Esophagus squamous epithelium (tissue), 5 donors: ENCODE measurements around the gene PDZK1IP1. TPM values are rescaled to one million over a fixed set of nuclear protein-coding genes. Genes with fewer than 3 reads are reported as not detected.
"Not testable (repeated sequence)": the region's sequence is repeated elsewhere in the genome, so short reads cannot be mapped to it uniquely, and the experiment has no call there.

Experiments used
- DNase-seq: peaks from one replicate; lab custom pipeline; 2025; lab: John Stamatoyannopoulos, UW
- H3K27ac ChIP-seq, 4 donors: fragments of 200-600 bp; sonication (generic); one replicate each; pipeline ENCODE4 v1.5.1; 2016 to 2019; ENCODE audit warnings: mild to moderate bottlenecking in 1 of 4
- H3K27me3 ChIP-seq, 4 donors: fragments of 200-600 bp; sonication (generic); 1 replicate in 3 of 4; 2 replicates in 1 of 4; pipeline versions ENCODE4 v1.5.1 to v1.6.0; 2017 to 2021; ENCODE audit warnings: antibody characterized with exemption in 1 of 4
- H3K36me3 ChIP-seq, 3 donors: fragments of 200-600 bp; sonication (generic); one replicate each; pipeline ENCODE4 v1.5.1; 2016 to 2019
- H3K4me1 ChIP-seq, 3 donors: fragments of 200-600 bp; sonication (generic); one replicate each; pipeline ENCODE4 v1.5.1; 2017 to 2019
- H3K4me3 ChIP-seq, 4 donors: fragments of 200-600 bp; sonication (generic); 1 replicate in 3 of 4; 2 replicates in 1 of 4; pipeline ENCODE4 v1.5.1; 2016 to 2019; ENCODE audit warnings: mild to moderate bottlenecking in 2 of 4, moderate library complexity in 1 of 4
- H3K9me3 ChIP-seq, 3 donors: fragments of 200-600 bp; sonication (generic); one replicate each; pipeline ENCODE4 v1.5.1; 2016 to 2019
- POLR2A ChIP-seq, 4 donors: fragments of 450-650 bp; IDR thresholded peaks; one replicate each; pipeline ENCODE4 v1.6.1; 2017; ENCODE audit warnings: antibody characterized with exemption in 4 of 4, mild to moderate bottlenecking in 4 of 4, moderate library complexity in 3 of 4
- WGBS, 2 donors: methylation state at CpG; one replicate each; pipeline ENCODE4 v1.1.5; 2018; 5-methylcytosine and 5-hydroxymethylcytosine counted together
- intact Hi-C: fragments of 100-400 bp; cut with DNase I; formaldehyde crosslinking; loops from one replicate; pipeline ENCODE4 v1.15.0; 2022
- total RNA-seq, 4 donors: library from RNA; depleted of rRNA; stranded (reverse); fragments of >200 nt; gene quantifications; one replicate each; pipeline ENCODE4 v1.1.0, GENCODE V29; 2016
- TF ChIP-seq, protein P1 (sequence below), 6 experiments: fragments of 450-650 bp in 4 of 6; fragments of 200-600 bp in 2 of 6; sonication (generic) in 2 of 6; IDR thresholded peaks; one replicate each; pipeline ENCODE4 v1.5.1; 2016 to 2019; ENCODE audit warnings: antibody characterized with exemption in 6 of 6, mild to moderate bottlenecking in 4 of 6, moderate library complexity in 4 of 6
- donor health status: DM: yes; HTN: yes; CAD: no.

PDZK1IP1 gene
- total RNA-seq, 4 donors from 2014 or later, result 9.7 to 429 (median 312) TPM

- Histone ChIP-seq H3K4me3 (no peak overlapping the region), H3K4me1 (no peaks in the 10 kb centered on the region), H3K27ac (no peak overlapping the region), H3K36me3 (no peaks in the 10 kb centered on the region), H3K27me3 (peaks cover 0 to 10% (median 0%) of the 10 kb centered on the region in 4 donors), H3K9me3 (no peaks in the 10 kb centered on the region)
- TF ChIP-seq POLR2A (IDR thresholded peaks at IDR 0.05), result no peak
- TF ChIP-seq, protein P1, sequence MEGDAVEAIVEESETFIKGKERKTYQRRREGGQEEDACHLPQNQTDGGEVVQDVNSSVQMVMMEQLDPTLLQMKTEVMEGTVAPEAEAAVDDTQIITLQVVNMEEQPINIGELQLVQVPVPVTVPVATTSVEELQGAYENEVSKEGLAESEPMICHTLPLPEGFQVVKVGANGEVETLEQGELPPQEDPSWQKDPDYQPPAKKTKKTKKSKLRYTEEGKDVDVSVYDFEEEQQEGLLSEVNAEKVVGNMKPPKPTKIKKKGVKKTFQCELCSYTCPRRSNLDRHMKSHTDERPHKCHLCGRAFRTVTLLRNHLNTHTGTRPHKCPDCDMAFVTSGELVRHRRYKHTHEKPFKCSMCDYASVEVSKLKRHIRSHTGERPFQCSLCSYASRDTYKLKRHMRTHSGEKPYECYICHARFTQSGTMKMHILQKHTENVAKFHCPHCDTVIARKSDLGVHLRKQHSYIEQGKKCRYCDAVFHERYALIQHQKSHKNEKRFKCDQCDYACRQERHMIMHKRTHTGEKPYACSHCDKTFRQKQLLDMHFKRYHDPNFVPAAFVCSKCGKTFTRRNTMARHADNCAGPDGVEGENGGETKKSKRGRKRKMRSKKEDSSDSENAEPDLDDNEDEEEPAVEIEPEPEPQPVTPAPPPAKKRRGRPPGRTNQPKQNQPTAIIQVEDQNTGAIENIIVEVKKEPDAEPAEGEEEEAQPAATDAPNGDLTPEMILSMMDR (IDR thresholded peaks at IDR 0.05), result no peak
- DNase-seq, result no peak
- intact Hi-C loops, result no loop called here
- 40 to 45% methylated on average over 5 of the region's 6 CpGs for WGBS, 2 donors
These were observed 42.6 kb downstream of the PDZK1IP1 start for GRCh38 chr1:47147047-47147785.

DNA sequence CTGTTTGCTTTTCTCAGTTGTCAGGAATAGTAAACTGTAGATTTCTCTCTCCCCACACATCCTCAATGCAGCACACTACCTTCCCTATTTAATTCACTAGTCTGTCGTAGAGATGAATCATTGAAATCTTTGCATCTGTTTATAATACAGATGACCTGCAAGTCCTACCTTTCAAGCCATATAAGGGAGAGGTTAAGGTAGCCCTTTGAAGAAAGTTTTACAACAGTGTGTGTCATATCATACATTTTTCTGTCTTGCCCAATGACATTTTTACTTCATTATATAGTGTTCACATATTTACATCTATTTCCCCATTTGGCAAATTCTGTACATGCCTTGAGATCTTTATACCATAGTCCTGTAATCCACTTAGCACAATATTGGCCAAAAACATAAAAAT, 43.3 kb downstream of the PDZK1IP1 start:
- intact Hi-C loops, H3K27ac ChIP-seq, H3K9me3 ChIP-seq, DNase-seq, H3K27me3 ChIP-seq, H3K4me1 ChIP-seq, H3K4me3 ChIP-seq, H3K36me3 ChIP-seq: not testable (repeated sequence)
- WGBS, 2 donors, result 0 to 18% methylated on average over 1 of the region's 1 CpG

GRCh38 chr1:47143654-47144053, 46.2 kb downstream of the PDZK1IP1 start:
- TF ChIP-seq, protein P1 (IDR thresholded peaks at IDR 0.05), result peak in 1 of 6 experiments; percentile 7
- H3K27me3 ChIP-seq, H3K4me1 ChIP-seq, H3K9me3 ChIP-seq, H3K27ac ChIP-seq, DNase-seq, H3K36me3 ChIP-seq, intact Hi-C loops, H3K4me3 ChIP-seq: not testable (repeated sequence)
- 63 to 67% methylated on average over 4 to 6 of the region's 6 CpGs for WGBS, 2 donors

DNA sequence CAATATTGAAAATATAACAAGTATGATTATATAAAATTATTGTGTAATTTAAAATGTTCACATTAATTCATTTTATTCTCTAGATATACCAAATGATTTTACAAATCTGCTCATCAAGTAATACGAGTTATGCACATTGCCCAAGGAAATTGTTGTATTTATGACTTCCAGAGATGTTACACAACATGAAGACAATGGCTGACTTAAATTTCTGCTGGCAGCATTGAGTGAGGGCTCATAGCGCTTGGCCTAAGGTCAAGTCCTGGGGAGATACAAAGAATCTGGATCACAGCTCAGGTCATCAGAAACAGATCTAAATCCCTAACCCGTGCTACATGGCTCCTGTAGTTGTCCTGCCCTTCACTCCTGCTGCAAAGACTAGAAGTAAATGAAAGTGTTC, 49.5 kb downstream of the PDZK1IP1 start:
- H3K9me3 ChIP-seq, H3K4me1 ChIP-seq, H3K27ac ChIP-seq, H3K27me3 ChIP-seq, H3K4me3 ChIP-seq, DNase-seq, intact Hi-C loops, H3K36me3 ChIP-seq: not testable (repeated sequence)
- 48 to 55% methylated on average over 3 of the region's 3 CpGs for WGBS, 2 donors

- no peaks in the 10 kb centered on the region for H3K9me3 ChIP-seq
- TF ChIP-seq, protein P1 (IDR thresholded peaks at IDR 0.05), result no peak
- no peak for TF ChIP-seq POLR2A (IDR thresholded peaks at IDR 0.05)
- no peak overlapping the region for H3K27ac ChIP-seq
- no peak overlapping the region for H3K4me3 ChIP-seq
- H3K4me1 ChIP-seq, result no peaks in the 10 kb centered on the region
- WGBS, 2 donors, result 83 to 97% methylated on average over 4 to 5 of the region's 5 CpGs
- no peak for DNase-seq
- no peaks in the 10 kb centered on the region for H3K36me3 ChIP-seq
- intact Hi-C loops, result loop anchor here (5.0 kb wide), 1 partner anchor 196 kb away; the partner anchor contains the start of gene CYP4A11
- peaks cover 0 to 7% (median 0%) of the 10 kb centered on the region in 4 donors for H3K27me3 ChIP-seq
These were observed 51.8 kb downstream of the PDZK1IP1 start for GRCh38 chr1:47137925-47138615.

DNA sequence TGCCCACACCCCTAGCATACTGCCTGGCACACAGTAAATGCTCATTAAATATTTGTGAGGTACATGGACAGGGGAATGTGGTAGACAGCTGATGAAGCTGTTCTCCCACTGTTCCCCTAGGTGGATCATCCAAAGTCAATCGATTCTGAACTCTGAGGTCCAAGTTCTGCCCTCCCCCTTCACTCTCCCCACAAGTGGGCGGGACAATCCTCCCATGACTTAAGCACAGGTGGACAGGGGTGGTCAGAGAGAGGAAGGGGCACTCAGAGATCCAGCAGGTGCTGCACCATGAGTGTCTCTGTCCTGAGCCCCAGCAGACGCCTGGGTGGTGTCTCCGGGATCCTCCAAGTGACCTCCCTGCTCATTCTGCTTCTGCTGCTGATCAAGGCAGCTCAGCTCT, 52.6 kb downstream of the PDZK1IP1 start, which contains the start of gene CYP4A22:
CYP4A22 (plus strand) TSS at position 244 of the 400 bp plus-strand sequence; CDS start at position 289, 45 bp downstream.
- Histone ChIP-seq H3K27ac (no peak within 1 kb of the TSS), H3K4me1 (no peaks in the 10 kb centered on the region), H3K36me3 (no peaks in the 10 kb centered on the region), H3K4me3 (no peak within 1 kb of the TSS), H3K9me3 (no peaks in the 10 kb centered on the region), H3K27me3 (peaks cover 0 to 7% (median 0%) of the 10 kb centered on the region in 4 donors)
- intact Hi-C loops, result loop anchor here (5.0 kb wide), 1 partner anchor 195 kb away; the partner anchor contains the start of gene CYP4A11
- 84 to 86% methylated on average over 2 of the region's 4 CpGs for WGBS, 2 donors
- no peak for DNase-seq
- TF ChIP-seq, protein P1 (IDR thresholded peaks at IDR 0.05), result no peak
- no peak for TF ChIP-seq POLR2A (IDR thresholded peaks at IDR 0.05)
